ENCODE data around the gene ZNF620. TPM values are rescaled to one million over a fixed set of nuclear protein-coding genes. Genes with fewer than 3 reads are reported as not detected.

ZNF620 gene
- total and polyA plus RNA-seq, 2 experiments from 2014 or later = 14.1 to 18.0 TPM

- Mint-ChIP-seq H3K27me3 (ENCODE audit: insufficient read depth, low read depth, poor library complexity) (peaks cover 6% of the 10 kb centered on the region), H3K27ac (peak overlapping the region; percentile 99), H3K4me1 (peaks cover 24% of the 10 kb centered on the region), H3K36me3 (ENCODE audit: low read depth) (peaks cover 46% of the 10 kb centered on the region), H3K4me3 (peak overlapping the region; percentile 93), H3K9me3 (no peaks in the 10 kb centered on the region)
- H3K27me3 ChIP-seq (ENCODE audit: insufficient read depth) = no peaks in the 10 kb centered on the region
- H3K4me1 ChIP-seq (ENCODE audit: insufficient read depth) = peaks cover 15% of the 10 kb centered on the region
- ATAC-seq (no peak), DNase-seq (ENCODE audit: low spot score) (no peak)
- peak overlapping the region; percentile 53 for H3K4me3 ChIP-seq
- TF ChIP-seq REST (IDR thresholded peaks at IDR 0.05; ENCODE audit: unreplicated experiment) (no peak), STAT1 (IDR thresholded peaks at IDR 0.05; ENCODE audit: unreplicated experiment) (no peak), EZH2 (IDR thresholded peaks at IDR 0.05; ENCODE audit: low read depth, unreplicated experiment) (no peak), CREB1 (CRISPR knock-in tag; IDR thresholded peaks at IDR 0.05; ENCODE audit: low read depth) (no peak), ZNF114 (CRISPR knock-in tag; IDR thresholded peaks at IDR 0.05) (no peak), JUNB (IDR thresholded peaks at IDR 0.05; ENCODE audit: unreplicated experiment) (no peak), ZNF331 (CRISPR knock-in tag; IDR thresholded peaks at IDR 0.05; ENCODE audit: low read depth) (no peak), NANOG (IDR thresholded peaks at IDR 0.05; ENCODE audit: borderline replicate concordance) (no peak), ZNF462 (CRISPR knock-in tag; IDR thresholded peaks at IDR 0.05) (no peak), EZH2phosphoT487 (IDR thresholded peaks at IDR 0.05; ENCODE audit: unreplicated experiment) (no peak), ETS1 (IDR thresholded peaks at IDR 0.05) (no peak), CTCF (conservative IDR thresholded peaks at IDR 0.05; ENCODE audit: low read depth in 2 of 2) (no peak), POLR2AphosphoS5 (IDR thresholded peaks at IDR 0.05; ENCODE audit: low read depth) (no peak)
- no peaks in the 10 kb centered on the region for H3K9me2 ChIP-seq (ENCODE audit: insufficient read depth)
- H3K79me2 ChIP-seq (replicated peaks; ENCODE audit: insufficient read depth) = peaks cover 34% of the 10 kb centered on the region
- H3K4me2 ChIP-seq = peak overlapping the region; percentile 97
- peaks cover 35% of the 10 kb centered on the region for H4K20me1 ChIP-seq (replicated peaks; ENCODE audit: insufficient read depth)
- peaks cover 31% of the 10 kb centered on the region for H3F3A ChIP-seq (replicated peaks; ENCODE audit: low read depth)
- peaks cover 36% of the 10 kb centered on the region for H3K36me3 ChIP-seq (ENCODE audit: insufficient read depth)
- H3K27ac ChIP-seq (ENCODE audit: low read depth) = peak overlapping the region; percentile 60
- peak overlapping the region; percentile 11; the same call in 1 of the 2 replicates for H2AFZ ChIP-seq
These were observed 49.4 kb upstream of the ZNF620 start for GRCh38 chr3:40456279-40456939.

Measured in GM23338 (cell line).